Progenitor cell of endocrine pancreas (in vitro differentiated cells): Measurements from ENCODE around the gene EME1. TPM values are rescaled to one million over a fixed set of nuclear protein-coding genes. Genes with fewer than 3 reads are reported as not detected.

ENCODE experiments used
- DNase-seq: peaks from one replicate; pipeline ENCODE4 v3.0.0; 2021; ENCODE audit warnings: low spot score; ENCODE audit not compliant: unreplicated experiment
- H3K27ac Mint-ChIP-seq: 2 replicates; pipeline ENCODE4 v1.8.0; 2021; ENCODE audit warnings: mild to moderate bottlenecking, moderate library complexity, mixed read lengths
- H3K27me3 Mint-ChIP-seq: 2 replicates; pipeline ENCODE4 v1.8.0; 2021; ENCODE audit warnings: mixed read lengths
- H3K36me3 Mint-ChIP-seq: 2 replicates; pipeline ENCODE4 v1.8.0; 2022; ENCODE audit warnings: mixed read lengths; ENCODE audit not compliant: insufficient read depth
- H3K4me1 Mint-ChIP-seq: 2 replicates; pipeline ENCODE4 v1.8.0; 2021; ENCODE audit warnings: low read depth, mixed read lengths
- H3K4me3 Mint-ChIP-seq: 2 replicates; pipeline ENCODE4 v1.8.0; 2021; ENCODE audit warnings: low read depth, mild to moderate bottlenecking, moderate library complexity, mixed read lengths
- H3K9me3 Mint-ChIP-seq: 2 replicates; pipeline ENCODE4 v1.8.0; 2021; ENCODE audit warnings: low read depth, mixed read lengths
- CTCF ChIP-seq: fragments of 200-600 bp; sonication (generic); IDR thresholded peaks from one replicate; pipeline ENCODE4 v1.5.0; 2021; ENCODE audit warnings: antibody characterized with exemption, mild to moderate bottlenecking; ENCODE audit not compliant: unreplicated experiment
- total RNA-seq: library from RNA; stranded (reverse); gene quantifications from 2 replicates; pipeline ENCODE4 v1.2.1, GENCODE V29; 2021

Gene EME1
- total RNA-seq, 1 donor from 2014 or later: 10.1 TPM

GRCh38 chr17:50350733-50351132, 22.3 kb upstream of the EME1 start:
- no peak for DNase-seq
- Mint-ChIP-seq H3K27me3 (no peaks in the 10 kb centered on the region), H3K4me1 (peaks cover 10% of the 10 kb centered on the region), H3K9me3 (no peaks in the 10 kb centered on the region), H3K36me3 (peaks cover 10% of the 10 kb centered on the region), H3K27ac (peak overlapping the region; percentile 38), H3K4me3 (no peak overlapping the region)
- no peak for TF ChIP-seq CTCF

DNA sequence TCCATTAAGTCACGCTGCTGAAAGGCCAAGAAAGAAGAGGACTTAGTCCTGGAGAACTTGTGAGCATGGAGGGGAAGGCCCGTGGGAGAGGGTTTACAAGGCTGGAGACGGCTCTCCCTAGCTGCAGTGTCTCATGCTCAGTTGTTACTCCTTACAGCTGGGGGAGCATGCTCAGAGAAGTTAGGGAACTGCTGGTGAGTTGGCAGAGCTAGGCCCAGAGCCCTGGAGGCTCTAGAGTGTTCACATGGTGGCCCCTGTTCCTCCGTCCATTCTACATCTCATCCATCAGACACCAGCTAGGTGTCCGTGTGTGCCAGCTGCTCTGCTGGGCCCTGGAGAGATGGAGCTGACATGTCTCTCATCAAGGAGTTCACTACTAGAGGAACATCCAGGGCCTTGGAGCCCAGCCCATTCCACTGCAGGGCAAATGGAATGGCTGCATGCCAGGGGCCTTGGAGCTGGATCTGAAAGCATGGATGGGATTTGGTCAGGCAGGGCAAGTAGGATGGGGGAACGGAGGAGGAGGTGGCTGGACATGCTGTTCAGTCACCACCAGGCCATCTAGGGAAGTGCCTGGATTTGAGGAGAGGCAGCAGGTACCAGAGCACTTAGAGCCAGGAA, 20.8 kb upstream of the EME1 start:
- TF ChIP-seq CTCF: no peak
- H3K9me3 Mint-ChIP-seq: no peaks in the 10 kb centered on the region
- peaks cover 10% of the 10 kb centered on the region for H3K36me3 Mint-ChIP-seq
- H3K27me3 Mint-ChIP-seq: no peaks in the 10 kb centered on the region
- no peak overlapping the region for H3K4me3 Mint-ChIP-seq
- no peak for DNase-seq
- peaks cover 4% of the 10 kb centered on the region for H3K4me1 Mint-ChIP-seq
- H3K27ac Mint-ChIP-seq: no peak overlapping the region

- no peak for DNase-seq
- no peaks in the 10 kb centered on the region for H3K9me3 Mint-ChIP-seq
- peak overlapping the region; percentile 67 for H3K27ac Mint-ChIP-seq
- TF ChIP-seq CTCF: no peak
- H3K4me3 Mint-ChIP-seq: no peak overlapping the region
- H3K4me1 Mint-ChIP-seq: no peaks in the 10 kb centered on the region
- peaks cover 10% of the 10 kb centered on the region for H3K36me3 Mint-ChIP-seq
- no peaks in the 10 kb centered on the region for H3K27me3 Mint-ChIP-seq
Measured at GRCh38 chr17:50352693-50353599, 20.1 kb upstream of the EME1 start.

DNA sequence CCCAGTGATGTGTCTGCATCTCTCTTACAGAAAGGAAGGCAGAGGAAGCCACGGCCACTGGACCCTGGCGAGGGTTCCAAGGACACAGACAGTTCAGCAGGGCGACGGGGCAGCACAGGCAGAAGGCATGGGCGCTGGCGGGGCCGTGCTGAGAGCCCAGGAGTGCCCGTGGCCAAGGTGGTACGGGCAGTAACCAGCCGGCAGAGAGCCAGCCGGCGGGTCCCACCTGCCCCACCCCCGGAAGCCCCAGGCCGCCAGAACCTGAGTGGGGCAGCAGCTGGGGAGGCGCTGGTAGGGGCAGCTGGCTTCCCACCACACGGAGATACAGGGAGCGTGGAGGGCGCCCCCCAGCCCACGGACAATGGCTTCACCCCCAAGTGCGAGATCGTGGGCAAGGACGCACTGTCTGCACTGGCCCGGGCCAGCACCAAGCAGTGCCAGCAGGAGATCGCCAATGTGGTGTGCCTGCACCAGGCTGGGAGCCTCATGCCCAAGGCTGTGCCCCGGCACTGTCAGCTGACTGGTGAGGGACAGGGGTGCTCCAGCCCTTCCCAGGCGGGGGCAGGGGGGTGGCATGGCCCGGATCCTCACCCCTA, 19.3 kb upstream of the EME1 start:
- peaks cover 10% of the 10 kb centered on the region for H3K36me3 Mint-ChIP-seq
- DNase-seq: no peak
- no peak overlapping the region for H3K4me3 Mint-ChIP-seq
- no peaks in the 10 kb centered on the region for H3K4me1 Mint-ChIP-seq
- H3K9me3 Mint-ChIP-seq: no peaks in the 10 kb centered on the region
- no peak overlapping the region for H3K27ac Mint-ChIP-seq
- no peak for TF ChIP-seq CTCF
- H3K27me3 Mint-ChIP-seq: no peaks in the 10 kb centered on the region

GRCh38 chr17:50354198-50354597, 18.8 kb upstream of the EME1 start:
- no peak for TF ChIP-seq CTCF
- no peaks in the 10 kb centered on the region for H3K4me1 Mint-ChIP-seq
- H3K9me3 Mint-ChIP-seq: no peaks in the 10 kb centered on the region
- H3K4me3 Mint-ChIP-seq: no peak overlapping the region
- no peaks in the 10 kb centered on the region for H3K27me3 Mint-ChIP-seq
- no peak overlapping the region for H3K27ac Mint-ChIP-seq
- no peak for DNase-seq
- H3K36me3 Mint-ChIP-seq: peaks cover 10% of the 10 kb centered on the region
